ENCODE data around the gene PCDHGC5.

PCDHGC5 gene

GRCh38 chr5:141513627-141514329, 24.9 kb downstream of the PCDHGC5 start:
- DNase-seq = peak; percentile 80

GRCh38 chr5:141514330-141515133, 25.7 kb downstream of the PCDHGC5 start:
- DNase-seq = no peak

GRCh38 chr5:141515141-141515540, 26.3 kb downstream of the PCDHGC5 start:
- no peak for DNase-seq

- no peak for DNase-seq
These were observed 27.2 kb downstream of the PCDHGC5 start for GRCh38 chr5:141515946-141516671.

- no peak for DNase-seq
These were observed 27.8 kb downstream of the PCDHGC5 start for GRCh38 chr5:141516672-141517025.

- no peak for DNase-seq
These were observed 28.4 kb downstream of the PCDHGC5 start for GRCh38 chr5:141517312-141517711.

GRCh38 chr5:141517880-141518617, 29.2 kb downstream of the PCDHGC5 start:
- DNase-seq = no peak

GRCh38 chr5:141518618-141519015, 29.7 kb downstream of the PCDHGC5 start:
- DNase-seq = no peak

- no peak for DNase-seq
These were observed 31.0 kb downstream of the PCDHGC5 start for GRCh38 chr5:141519605-141520565.

- DNase-seq = no peak
These were observed 32.4 kb downstream of the PCDHGC5 start for GRCh38 chr5:141521244-141521781.

- DNase-seq = no peak
These were observed 33.4 kb downstream of the PCDHGC5 start for GRCh38 chr5:141522301-141522700.

- no peak for DNase-seq
These were observed 35.1 kb downstream of the PCDHGC5 start for GRCh38 chr5:141523991-141524390.

- peak; percentile 85 for DNase-seq
These were observed 36.0 kb downstream of the PCDHGC5 start for GRCh38 chr5:141524604-141525597.

- DNase-seq = no peak
These were observed 36.8 kb downstream of the PCDHGC5 start for GRCh38 chr5:141525653-141526052.

- DNase-seq = no peak
These were observed 38.5 kb downstream of the PCDHGC5 start for GRCh38 chr5:141527426-141527825.

GRCh38 chr5:141528291-141528984, 39.6 kb downstream of the PCDHGC5 start:
- DNase-seq = no peak

GRCh38 chr5:141529002-141529401, 40.1 kb downstream of the PCDHGC5 start:
- no peak for DNase-seq

GRCh38 chr5:141529873-141530272, 41.0 kb downstream of the PCDHGC5 start:
- DNase-seq = no peak

GRCh38 chr5:141532726-141533125, 43.8 kb downstream of the PCDHGC5 start:
- DNase-seq = no peak

GRCh38 chr5:141533897-141534296, 45.0 kb downstream of the PCDHGC5 start:
- no peak for DNase-seq
